GM19239 (cell line): ENCODE measurements around the gene WEE1.
"Not testable (repeated sequence)": the region's sequence is repeated elsewhere in the genome, so short reads cannot be mapped to it uniquely, and the experiment has no call there.

Experiments
- DNase-seq: peaks from one replicate; pipeline ENCODE4 v3.0.0; 2011; ENCODE audit warnings: low spot score; ENCODE audit not compliant: insufficient read length
- FAIRE-seq: peaks from 2 replicates; lab custom pipeline; 2011; peaks lifted over from hg19 to GRCh38; lab: Jason Lieb, UNC

Gene WEE1

GRCh38 chr11:9590717-9591116, 17.2 kb downstream of the WEE1 start:
- no peak for DNase-seq
- FAIRE-seq = no peak

GRCh38 chr11:9594267-9595046, 21.0 kb downstream of the WEE1 start:
- DNase-seq (no peak), FAIRE-seq (no peak)

GRCh38 chr11:9596926-9597464, 23.5 kb downstream of the WEE1 start:
- DNase-seq = no peak
- FAIRE-seq = peak; percentile 47

GRCh38 chr11:9600166-9600565, 26.7 kb downstream of the WEE1 start:
- FAIRE-seq (peak; percentile 8), DNase-seq (no peak)

GRCh38 chr11:9600644-9601036, 27.2 kb downstream of the WEE1 start:
- DNase-seq = no peak

GRCh38 chr11:9601037-9601875, 27.8 kb downstream of the WEE1 start:
- DNase-seq (peak; percentile 54), FAIRE-seq (peak; percentile 100)

More at GRCh38 chr11:9600644-9601036, 27.2 kb downstream of the WEE1 start:
- peak; percentile 89 for FAIRE-seq

- FAIRE-seq (no peak), DNase-seq (no peak)
Measured at GRCh38 chr11:9601876-9602199, 28.4 kb downstream of the WEE1 start.

- DNase-seq, FAIRE-seq: not testable (repeated sequence)
Measured at GRCh38 chr11:9603214-9603613, 29.7 kb downstream of the WEE1 start.

GRCh38 chr11:9604134-9604533, 30.7 kb downstream of the WEE1 start:
- no peak for FAIRE-seq
- DNase-seq = no peak

GRCh38 chr11:9605742-9606141, 32.3 kb downstream of the WEE1 start:
- DNase-seq (no peak), FAIRE-seq (no peak)

GRCh38 chr11:9606809-9607510, 33.5 kb downstream of the WEE1 start:
- FAIRE-seq (no peak), DNase-seq (no peak)

GRCh38 chr11:9607511-9607899, 34.0 kb downstream of the WEE1 start:
- DNase-seq = no peak
- no peak for FAIRE-seq

- FAIRE-seq (no peak), DNase-seq (no peak)
Measured at GRCh38 chr11:9609002-9609759, 35.7 kb downstream of the WEE1 start.

GRCh38 chr11:9609841-9610240, 36.4 kb downstream of the WEE1 start:
- FAIRE-seq (no peak), DNase-seq (no peak)

GRCh38 chr11:9613118-9613829, 39.8 kb downstream of the WEE1 start:
- FAIRE-seq = peak; percentile 47
- DNase-seq = peak; percentile 60

GRCh38 chr11:9613830-9614762, 40.6 kb downstream of the WEE1 start:
- peak; percentile 85 for FAIRE-seq
- no peak for DNase-seq

- DNase-seq (no peak), FAIRE-seq (peak; percentile 79)
Measured at GRCh38 chr11:9615031-9615451, 41.6 kb downstream of the WEE1 start.

- no peak for DNase-seq
- no peak for FAIRE-seq
Measured at GRCh38 chr11:9616042-9616675, 42.7 kb downstream of the WEE1 start.
